Activated T-helper 9 cell treated with anti-CD3 and anti-CD28 coated beads, Interleukin-2, amount 50 U/mL, for 16 hours (primary cell): ENCODE results near the gene TBC1D9B.

Experiments used
- DNase-seq: peaks from one replicate; pipeline ENCODE4 v3.0.0-alpha.2; 2020; ENCODE audit warnings: low read depth

TBC1D9B gene

DNA sequence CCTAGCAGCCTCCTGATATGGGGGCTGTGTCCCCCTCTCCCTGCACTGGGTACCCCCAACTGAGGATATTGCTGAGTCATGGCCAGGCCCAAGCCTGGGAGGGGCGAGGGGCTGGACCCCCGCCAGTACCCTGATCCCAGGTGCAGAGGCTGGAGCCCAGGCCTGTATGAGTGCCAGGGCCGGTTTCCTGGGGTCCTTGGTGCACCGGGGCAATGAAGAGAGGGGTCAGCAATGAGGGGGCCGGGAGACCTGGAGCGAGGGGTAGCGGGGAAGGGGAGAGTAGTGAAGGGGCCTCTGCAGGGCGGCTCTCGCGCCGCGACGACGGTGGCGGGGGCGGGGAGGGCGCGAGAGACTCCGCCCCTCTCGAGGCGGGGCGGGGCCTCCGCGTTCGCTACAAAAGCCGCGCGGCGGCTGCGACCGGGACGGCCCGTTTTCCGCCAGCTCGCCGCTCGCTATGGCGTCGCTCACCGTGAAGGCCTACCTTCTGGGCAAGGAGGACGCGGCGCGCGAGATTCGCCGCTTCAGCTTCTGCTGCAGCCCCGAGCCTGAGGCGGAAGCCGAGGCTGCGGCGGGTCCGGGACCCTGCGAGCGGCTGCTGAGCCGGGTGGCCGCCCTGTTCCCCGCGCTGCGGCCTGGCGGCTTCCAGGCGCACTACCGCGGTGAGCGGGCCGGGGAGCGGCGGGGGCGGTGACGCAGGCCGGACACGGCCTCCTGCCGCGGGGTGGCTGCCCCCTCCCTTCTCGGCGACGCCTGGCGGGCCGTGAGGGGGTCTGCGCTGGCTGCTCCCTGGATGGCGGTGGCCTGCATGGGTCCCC is 87.0 kb downstream of the TBC1D9B start, which contains the start of gene SQSTM1:
Gene SQSTM1, plus strand, starts transcription at position 423 of the 815 bp plus-strand sequence. Its CDS starts 32 bp downstream, at position 455.
- peak; percentile 77 for DNase-seq

DNA sequence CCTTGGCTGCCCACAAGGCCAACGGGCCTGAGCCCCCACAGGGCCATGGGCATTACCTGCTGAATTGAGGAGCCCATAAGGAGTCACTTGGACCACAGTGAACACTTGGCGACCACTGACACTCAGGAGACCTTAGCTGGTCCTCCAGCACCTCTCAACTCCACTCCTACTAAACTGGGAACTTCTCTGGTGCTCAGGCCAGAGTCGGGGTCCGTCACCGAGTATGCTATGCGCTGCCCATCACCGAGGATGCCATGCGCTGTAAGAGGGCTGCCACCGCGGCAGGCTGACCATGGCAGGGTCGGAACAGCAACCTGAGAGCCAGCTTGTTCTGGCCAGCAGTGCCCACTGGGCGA is 87.6 kb downstream of the TBC1D9B start:
- no peak for DNase-seq

DNA sequence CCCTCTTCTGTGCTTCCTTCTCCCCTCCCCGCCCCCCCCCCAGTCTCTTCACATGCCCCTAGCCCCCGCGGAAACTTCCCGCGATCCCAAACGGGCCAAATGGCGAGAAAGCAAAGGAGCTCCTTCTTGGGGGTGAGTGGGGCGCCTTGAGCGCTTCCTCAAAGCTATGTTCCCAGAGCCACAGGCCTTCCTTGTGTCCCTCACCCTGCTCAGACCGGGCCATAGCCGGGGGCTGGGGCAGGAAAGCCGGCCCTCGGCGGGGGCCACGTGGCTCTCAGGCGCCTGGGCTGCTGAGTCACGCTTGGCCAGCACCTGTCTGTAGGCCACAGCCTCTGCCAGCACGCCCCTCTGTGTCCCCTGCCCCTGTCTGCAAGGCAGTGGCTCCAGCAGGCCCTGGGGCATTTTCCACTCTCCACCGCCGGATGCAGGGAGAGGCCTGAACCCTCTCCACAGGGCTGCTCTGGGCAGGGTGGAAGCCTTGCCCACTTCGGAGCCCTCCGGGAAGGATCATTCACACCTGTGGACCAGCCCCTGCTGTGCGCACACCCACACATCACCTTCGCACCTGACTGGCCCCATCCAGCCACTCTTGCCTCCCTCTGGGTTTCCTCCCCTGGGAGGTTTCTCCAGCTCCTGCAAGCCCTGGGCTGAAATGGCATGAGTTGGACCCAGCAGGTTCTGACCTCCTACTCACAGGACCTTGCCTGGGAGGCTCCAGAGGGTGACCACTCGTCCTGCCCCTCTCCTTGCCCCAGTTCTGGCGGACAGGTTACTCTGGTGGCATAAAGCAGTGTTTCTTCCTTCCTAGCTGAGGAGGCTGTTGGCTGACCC is 88.2 kb downstream of the TBC1D9B start:
- peak; percentile 39 for DNase-seq

DNA sequence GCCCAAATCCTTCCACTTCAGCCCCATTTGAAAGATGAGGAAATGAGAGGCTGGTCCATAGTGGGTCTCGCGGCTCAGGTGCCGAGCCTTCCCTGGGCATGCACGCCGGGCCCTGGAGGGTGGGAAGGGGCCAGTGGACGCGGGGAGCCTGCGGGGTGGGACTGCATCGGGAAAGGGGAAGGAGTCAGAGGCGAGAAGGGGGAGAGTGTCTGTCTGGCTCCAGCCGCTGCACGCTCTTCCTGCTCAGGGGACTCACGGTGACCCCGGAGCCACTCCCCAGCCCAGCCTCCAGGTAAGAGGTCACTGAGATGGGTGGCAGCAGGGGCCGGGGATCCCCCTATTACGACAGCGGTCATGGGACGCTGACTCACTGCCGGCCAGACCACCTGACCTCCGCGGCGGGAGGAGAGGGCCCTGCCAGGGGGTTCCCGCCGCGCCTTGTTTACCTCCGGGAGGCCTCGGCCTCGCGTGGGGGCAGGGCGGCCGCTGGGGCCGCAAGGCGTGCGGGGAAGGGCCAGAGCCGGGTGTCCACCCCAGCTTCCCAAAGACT is 88.9 kb downstream of the TBC1D9B start:
- peak; percentile 84 for DNase-seq

DNA sequence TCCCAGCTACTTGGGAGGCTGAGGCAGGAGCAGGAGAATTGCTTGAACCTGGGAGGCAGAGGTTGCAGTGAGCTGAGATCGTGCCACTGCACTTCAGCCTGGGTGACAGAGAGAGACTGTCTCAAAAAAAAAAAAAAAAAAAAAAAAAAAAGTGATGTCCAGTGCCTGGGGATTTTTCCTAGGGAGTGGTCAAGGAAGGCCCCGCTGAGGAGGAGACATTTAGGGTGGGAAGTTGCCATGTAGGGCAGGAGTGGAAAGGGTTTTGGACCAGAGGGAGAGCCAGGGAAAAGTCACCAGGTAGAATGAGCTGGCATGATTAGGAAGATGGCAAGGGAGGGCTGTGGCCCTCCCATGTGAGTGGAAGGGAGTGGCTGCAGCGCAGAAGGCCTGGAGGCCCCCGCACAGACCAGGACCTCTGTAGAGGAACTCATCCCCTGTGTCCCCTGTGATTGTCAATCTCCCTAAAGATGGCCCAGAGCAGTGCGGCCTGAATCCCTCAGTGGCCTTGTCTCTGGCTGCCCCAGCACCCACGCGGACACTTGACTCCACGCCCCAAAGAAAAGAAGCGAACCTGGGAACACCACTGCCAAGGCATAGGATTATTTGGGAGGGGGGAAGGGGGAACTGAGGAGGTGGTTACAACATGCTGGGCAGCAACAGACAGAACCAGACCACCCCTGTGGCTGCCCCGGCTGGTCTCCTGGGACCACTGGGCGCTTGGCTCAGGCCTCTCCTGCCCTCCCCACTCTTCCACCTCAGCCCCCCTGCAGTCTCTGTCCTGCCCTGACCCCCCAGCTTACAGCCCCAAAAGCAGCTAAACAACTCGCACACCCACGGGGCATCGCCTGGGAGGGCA is 89.6 kb downstream of the TBC1D9B start:
- DNase-seq: no peak

DNA sequence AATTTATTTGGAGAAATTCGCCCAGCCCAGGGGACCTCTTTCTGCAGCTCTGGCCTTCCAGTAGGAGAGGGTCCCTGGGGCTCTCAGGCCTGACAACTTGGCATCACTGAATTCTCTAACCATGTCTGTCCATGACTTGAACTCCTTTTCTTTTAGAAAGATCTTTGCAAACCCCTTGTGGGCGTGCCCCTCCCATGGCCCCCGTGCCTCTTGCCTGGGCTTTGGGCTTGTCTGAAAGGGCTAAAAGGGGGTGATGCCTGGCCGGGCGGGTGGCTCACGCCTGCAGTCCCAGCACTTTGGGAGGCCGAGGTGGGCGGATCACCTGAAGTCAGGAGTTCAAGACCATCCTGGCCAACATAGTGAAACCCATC is 90.2 kb downstream of the TBC1D9B start:
- DNase-seq: no peak

DNA sequence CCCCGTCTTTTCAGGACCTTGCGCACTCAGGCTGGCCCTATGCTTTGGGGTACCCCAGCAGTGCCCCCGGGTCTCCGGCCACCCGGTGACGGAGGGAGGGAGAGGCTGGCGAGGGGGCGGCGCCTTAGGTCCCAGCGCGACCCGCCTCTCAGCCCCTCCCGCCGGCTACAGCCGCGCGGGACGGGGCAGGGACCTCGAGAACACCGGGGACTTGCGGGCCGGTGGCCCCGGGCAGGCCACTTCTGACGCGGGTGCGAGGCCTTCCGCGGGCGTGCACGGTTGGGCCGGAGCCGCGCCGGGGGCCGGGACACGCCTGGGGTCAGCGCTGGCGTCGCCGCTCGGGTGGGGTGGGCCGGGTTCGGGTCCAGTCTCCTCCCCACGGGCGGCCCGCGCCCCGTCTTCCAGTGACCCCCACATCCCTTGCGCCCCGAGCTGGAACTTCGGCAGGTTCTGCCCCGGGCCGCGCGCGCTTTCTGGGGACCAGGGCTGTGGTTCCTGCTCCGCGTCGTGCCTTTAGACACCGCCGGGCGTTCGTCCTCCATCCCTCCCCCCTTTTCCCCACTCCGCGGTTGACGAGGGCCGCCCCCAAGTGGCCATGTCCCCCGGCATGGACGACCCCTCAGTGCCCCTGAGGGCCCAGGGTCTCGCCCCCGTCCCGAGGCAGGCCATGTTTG is 90.8 kb downstream of the TBC1D9B start:
- DNase-seq: no peak

DNA sequence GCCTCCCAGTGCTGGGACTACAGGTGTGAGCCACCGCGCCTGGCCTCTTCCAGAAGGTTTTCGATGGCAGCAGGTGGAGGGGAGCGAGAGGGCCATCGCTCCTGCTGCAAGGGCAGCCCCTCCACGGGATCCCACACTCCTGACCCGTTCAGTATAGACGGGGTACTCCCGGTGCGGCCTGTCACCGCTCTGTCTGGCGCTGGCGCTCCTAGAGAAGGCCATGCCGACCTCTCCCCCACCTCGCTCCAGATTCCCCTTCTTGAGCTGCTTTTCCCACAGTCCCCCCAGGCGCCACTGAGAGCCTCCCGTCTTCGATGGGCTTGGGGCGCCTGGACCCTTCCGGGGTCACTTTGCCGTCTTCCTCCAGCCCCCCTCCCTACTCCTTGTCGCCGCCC is 91.3 kb downstream of the TBC1D9B start:
- DNase-seq: no peak

DNA sequence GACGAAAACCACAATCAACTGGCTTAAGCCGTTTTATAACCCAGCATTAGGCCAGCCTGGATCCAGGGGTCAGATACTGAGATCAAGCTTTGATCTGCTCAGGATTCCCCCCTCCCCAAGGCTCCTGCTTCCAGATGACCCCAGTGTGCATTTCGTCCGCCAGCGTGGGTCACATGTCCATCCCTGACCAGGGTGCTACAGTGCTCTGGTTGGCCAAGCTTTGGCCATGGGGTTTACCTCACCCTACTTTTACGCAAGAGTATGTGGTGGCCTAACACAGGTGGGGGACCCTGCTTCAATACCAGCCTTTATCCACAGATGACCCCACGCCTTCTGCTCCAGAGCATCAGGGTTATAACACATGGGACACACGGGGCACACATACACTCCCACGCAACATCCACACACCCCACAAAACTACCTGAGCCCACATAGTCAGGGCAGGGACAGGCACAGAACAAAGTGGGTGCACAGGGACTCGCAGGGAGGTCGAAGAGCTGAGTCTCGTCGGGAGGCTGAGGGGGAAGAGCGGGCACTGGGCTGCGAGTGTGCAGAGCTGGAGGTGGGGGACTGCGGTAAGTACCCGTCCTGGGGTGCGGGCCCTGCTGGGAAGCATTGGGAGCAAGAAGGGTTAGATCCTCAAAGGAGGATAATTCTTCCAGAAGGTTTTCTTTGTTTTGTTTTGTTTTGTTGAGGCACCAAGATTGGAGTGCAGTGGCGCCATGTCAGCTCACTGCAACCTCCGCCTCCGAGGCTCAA is 92.0 kb downstream of the TBC1D9B start:
- DNase-seq: no peak

DNA sequence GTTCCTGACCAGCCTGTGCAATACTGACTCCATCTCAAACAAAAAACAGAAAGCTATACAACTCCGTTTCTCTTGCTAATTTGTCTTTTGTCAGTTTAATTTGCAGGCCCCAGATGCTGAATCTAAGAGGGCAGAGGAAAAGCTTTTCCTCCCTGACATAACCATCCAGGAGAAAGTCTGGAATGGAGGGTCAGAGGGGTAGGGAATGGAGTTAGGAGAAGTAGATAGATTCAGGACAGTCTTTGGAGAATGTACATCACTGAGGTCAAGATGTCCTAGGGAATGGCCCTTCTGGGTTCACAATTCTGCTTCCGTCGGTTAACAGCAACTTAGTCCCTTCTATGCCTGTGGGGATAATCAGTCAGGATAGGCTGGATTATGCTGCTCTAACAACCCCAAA is 93.6 kb downstream of the TBC1D9B start:
- DNase-seq: no peak

DNA sequence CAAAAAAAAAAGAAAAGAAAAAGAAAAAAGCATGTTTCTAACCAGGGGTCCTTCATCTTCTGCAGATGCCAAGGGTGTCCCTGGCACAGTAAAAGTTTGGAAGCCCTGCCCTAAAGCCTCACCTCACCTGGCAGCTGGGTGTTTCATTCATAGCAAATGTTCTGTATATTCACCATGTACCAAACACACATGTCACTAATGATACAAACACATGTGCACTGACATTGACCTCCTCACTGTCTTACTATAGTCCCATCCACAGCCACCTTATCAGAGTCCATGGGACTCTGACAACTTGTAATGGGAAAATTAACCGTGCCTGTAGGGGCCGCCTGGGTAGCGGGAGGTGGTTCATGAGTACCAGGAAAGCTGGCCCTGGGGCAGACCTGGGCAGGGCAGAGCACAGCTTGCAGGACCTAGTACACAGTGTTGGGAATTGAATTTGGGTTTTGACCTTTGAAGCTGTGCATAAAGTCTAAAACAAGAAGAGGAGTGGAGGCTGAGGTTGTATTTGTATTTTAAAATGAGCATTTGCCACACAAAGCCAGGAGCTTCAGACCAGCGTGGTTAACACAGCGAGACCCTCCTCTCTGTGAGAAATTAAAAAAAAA is 94.6 kb downstream of the TBC1D9B start:
- no peak for DNase-seq

DNA sequence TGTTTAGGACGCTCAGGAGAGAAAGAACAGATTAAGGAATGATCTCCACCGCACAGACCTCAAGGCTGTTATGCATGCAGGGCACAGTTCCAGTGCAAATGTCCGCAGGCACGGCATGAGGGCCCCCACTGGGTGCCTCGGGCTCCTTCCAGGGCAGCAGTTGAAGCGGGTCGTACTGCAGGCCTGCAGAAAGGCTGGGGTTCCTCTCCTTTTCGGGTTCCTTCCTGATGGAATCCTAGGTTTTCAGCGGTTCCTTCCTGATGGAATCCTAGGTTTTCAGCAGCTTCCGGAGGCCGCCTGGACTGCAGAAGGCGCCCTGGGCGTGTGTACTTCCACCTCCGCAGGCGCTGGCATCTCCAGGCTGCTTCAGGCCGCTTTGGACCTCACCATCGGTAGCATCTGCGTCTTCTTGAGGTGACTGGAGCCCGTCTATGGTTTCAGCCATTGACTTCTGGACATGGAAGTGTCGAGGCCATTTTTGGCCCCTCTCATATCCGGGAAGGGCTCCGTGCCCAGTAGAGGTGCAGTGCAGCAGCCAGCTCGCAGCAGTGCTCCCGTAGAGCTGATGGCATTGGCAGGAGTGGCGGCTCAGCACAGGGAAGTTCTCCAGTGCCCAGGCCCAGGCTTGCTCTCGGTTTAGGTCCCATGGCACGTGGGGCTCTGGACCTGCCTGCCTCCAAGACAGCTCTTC is 95.4 kb downstream of the TBC1D9B start:
- no peak for DNase-seq
